Aorta (tissue), 5 donors: Measurements from ENCODE around the gene FYCO1. TPM values are rescaled to one million over a fixed set of nuclear protein-coding genes. Genes with fewer than 3 reads are reported as not detected.

Source experiments
- ATAC-seq: fragments of 200-7000 bp; cut with Tn5 transposase; one replicate; pipeline ENCODE4 v1.9.1; 2022; ENCODE audit warnings: moderate library complexity; ENCODE audit not compliant: low FRiP score
- DNase-seq, 2 donors: peaks; one replicate each; pipeline ENCODE4 v3.0.0-alpha.2; 2020
- H3K27ac ChIP-seq, 2 donors: one replicate each; pipeline ENCODE4 v1.5.1; 2013; ENCODE audit warnings: low read length in 2 of 2, mild to moderate bottlenecking in 2 of 2, moderate library complexity in 2 of 2, control low read depth in 1 of 2, inconsistent platforms in 1 of 2, low read depth in 1 of 2
- H3K27me3 ChIP-seq, 2 donors: one replicate each; pipeline ENCODE4 v1.6.1; 2013; ENCODE audit warnings: control low read depth in 1 of 2, low read length in 1 of 2, mild to moderate bottlenecking in 1 of 2, moderate library complexity in 1 of 2; ENCODE audit not compliant: insufficient read depth in 2 of 2, control insufficient read depth in 1 of 2
- H3K36me3 ChIP-seq, 2 donors: one replicate each; pipeline ENCODE4 v1.6.1; 2013; ENCODE audit warnings: control low read depth in 1 of 2, low read length in 1 of 2, mild to moderate bottlenecking in 1 of 2; ENCODE audit not compliant: insufficient read depth in 2 of 2, control insufficient read depth in 1 of 2
- H3K4me1 ChIP-seq, 2 donors: one replicate each; pipeline ENCODE4 v1.6.1; 2013; ENCODE audit warnings: low read length in 2 of 2, control low read depth in 1 of 2, mild to moderate bottlenecking in 1 of 2, moderate library complexity in 1 of 2; ENCODE audit not compliant: insufficient read depth in 2 of 2, control insufficient read depth in 1 of 2
- H3K4me3 ChIP-seq, 2 donors: one replicate each; pipeline ENCODE4 v1.5.1; 2013; ENCODE audit warnings: low read length in 2 of 2, control low read depth in 1 of 2, mild to moderate bottlenecking in 1 of 2
- H3K9me3 ChIP-seq: one replicate; pipeline ENCODE4 v1.6.1; 2013; ENCODE audit warnings: mild to moderate bottlenecking, low read length; ENCODE audit not compliant: control insufficient read depth
- WGBS, 2 donors: extraction: QIAGEN DNeasy Blood & Tissue Kit; methylation state at CpG; one replicate each; pipeline ENCODE4 v1.1.7; 2013; 5-methylcytosine and 5-hydroxymethylcytosine counted together
- intact Hi-C, 2 donors: fragments of 100-400 bp; cut with DNase I; formaldehyde crosslinking; loops; one replicate each; pipeline versions ENCODE4 v1.14.2 to v1.15.0; 2022
- polyA plus RNA-seq, 2 donors: library from polyadenylated mRNA; stranded (reverse); fragments of 200-250 nt; gene quantifications; one replicate each; pipeline ENCODE4 v1.2.3, GENCODE V29; 2013
- total RNA-seq, 2 donors: library from RNA; stranded (reverse); fragmentation: NEBNext Ultra II Directional; extraction: Animal tissue kit (Norgen Biotek cat#: 25700); gene quantifications; one replicate each; pipeline ENCODE4 v1.2.1, GENCODE V29; 2021
- donor health status: healthy with polysubstance abuse.
- donor health status: Bipolar disorder and iron deficiency.
- donor health status: DM: no; HTN: no; CAD: no.
- donor health status: DM: no; HTN: no; CAD: no.
- donor health status: DM: yes; HTN: yes; CAD: no.

Gene FYCO1
- total and polyA plus RNA-seq, 4 donors, result 15.9 to 91.8 (median 51.7) TPM

- no peaks in the 10 kb centered on the region for H3K27me3 ChIP-seq
- peaks cover 10 to 19% of the 10 kb centered on the region in 2 donors for H3K4me1 ChIP-seq
- 4 to 12% methylated on average over 3 of the region's 3 CpGs for WGBS, 2 donors
- DNase-seq (no peak), ATAC-seq (no peak)
- no peak overlapping the region for H3K4me3 ChIP-seq
- H3K27ac ChIP-seq, result peak overlapping the region; percentile 96
- H3K36me3 ChIP-seq, result peaks cover 3 to 14% of the 10 kb centered on the region in 2 donors
- intact Hi-C loops, result loop anchor here in 1 of 2 donors (10.0 kb wide), 2 partner anchors 309 to 389 kb away; partner anchors contain the start of gene LIMD1
- no peaks in the 10 kb centered on the region for H3K9me3 ChIP-seq
Measured at GRCh38 chr3:45983770-45984169, 11.9 kb downstream of the FYCO1 start.

- DNase-seq (no peak), ATAC-seq (no peak)
- intact Hi-C loops, result loop anchor here in 1 of 2 donors (10.0 kb wide), 2 partner anchors 307 to 387 kb away; partner anchors contain the start of gene LIMD1
- 37 to 39% methylated on average over 2 of the region's 2 CpGs for WGBS, 2 donors
- Histone ChIP-seq H3K27me3 (no peaks in the 10 kb centered on the region), H3K36me3 (peaks cover 3 to 17% of the 10 kb centered on the region in 2 donors), H3K4me3 (no peak overlapping the region), H3K4me1 (peaks cover 4 to 13% of the 10 kb centered on the region in 2 donors), H3K9me3 (no peaks in the 10 kb centered on the region), H3K27ac (peak overlapping the region in 1 of 2 donors; percentile 35)
Measured at GRCh38 chr3:45981346-45982074, 14.1 kb downstream of the FYCO1 start.

GRCh38 chr3:45980819-45981218 lies 14.8 kb downstream of the FYCO1 start:
- DNase-seq (no peak), ATAC-seq (no peak)
- intact Hi-C loops, result loop anchor here in 1 of 2 donors (10.0 kb wide), 2 partner anchors 306 to 386 kb away; partner anchors contain the start of gene LIMD1
- H3K4me1 ChIP-seq, result peaks cover 4 to 12% of the 10 kb centered on the region in 2 donors
- H3K36me3 ChIP-seq, result peaks cover 3 to 17% of the 10 kb centered on the region in 2 donors
- H3K27me3 ChIP-seq, result no peaks in the 10 kb centered on the region
- no peak overlapping the region for H3K27ac ChIP-seq
- WGBS, 2 donors, result 91 to 95% methylated on average over 2 of the region's 2 CpGs
- no peaks in the 10 kb centered on the region for H3K9me3 ChIP-seq
- no peak overlapping the region for H3K4me3 ChIP-seq

GRCh38 chr3:45980229-45980813 lies 15.3 kb downstream of the FYCO1 start:
- intact Hi-C loops, result loop anchor here in 1 of 2 donors (10.0 kb wide), 2 partner anchors 306 to 386 kb away; partner anchors contain the start of gene LIMD1
- WGBS, 2 donors, result 81 to 86% methylated on average over 7 of the region's 7 CpGs
- DNase-seq, result no peak
- H3K27ac ChIP-seq, result no peak overlapping the region
- no peak overlapping the region for H3K4me3 ChIP-seq
- no peaks in the 10 kb centered on the region for H3K9me3 ChIP-seq
- H3K4me1 ChIP-seq, result peaks cover 4 to 10% of the 10 kb centered on the region in 2 donors
- no peak for ATAC-seq
- peaks cover 3 to 18% of the 10 kb centered on the region in 2 donors for H3K36me3 ChIP-seq
- no peaks in the 10 kb centered on the region for H3K27me3 ChIP-seq

- peaks cover 3 to 21% of the 10 kb centered on the region in 2 donors for H3K36me3 ChIP-seq
- 92 to 94% methylated on average over 4 of the region's 4 CpGs for WGBS, 2 donors
- DNase-seq (no peak), ATAC-seq (no peak)
- no peak overlapping the region for H3K4me3 ChIP-seq
- H3K27ac ChIP-seq, result peak overlapping the region in 1 of 2 donors; percentile 33
- H3K9me3 ChIP-seq, result no peaks in the 10 kb centered on the region
- H3K4me1 ChIP-seq, result peaks cover 0 to 2% of the 10 kb centered on the region in 2 donors
- intact Hi-C loops, result no loop called here
- no peaks in the 10 kb centered on the region for H3K27me3 ChIP-seq
Measured at GRCh38 chr3:45979378-45979777, 16.2 kb downstream of the FYCO1 start.

- H3K27me3 ChIP-seq, result no peaks in the 10 kb centered on the region
- no peaks in the 10 kb centered on the region for H3K9me3 ChIP-seq
- no peak overlapping the region for H3K27ac ChIP-seq
- peaks cover 3 to 19% of the 10 kb centered on the region in 2 donors for H3K36me3 ChIP-seq
- intact Hi-C loops, result no loop called here
- WGBS, 2 donors, result 87 to 88% methylated on average over 5 of the region's 5 CpGs
- ATAC-seq, result no peak
- DNase-seq, result no peak
- no peak overlapping the region for H3K4me3 ChIP-seq
- no peaks in the 10 kb centered on the region for H3K4me1 ChIP-seq
Measured at GRCh38 chr3:45978006-45978761, 17.4 kb downstream of the FYCO1 start.

- Histone ChIP-seq H3K36me3 (peaks cover 0 to 13% of the 10 kb centered on the region in 2 donors), H3K27me3 (no peaks in the 10 kb centered on the region), H3K4me1 (peaks cover 0 to 3% of the 10 kb centered on the region in 2 donors), H3K27ac (no peak overlapping the region), H3K9me3 (no peaks in the 10 kb centered on the region), H3K4me3 (no peak overlapping the region)
- no peak for ATAC-seq
- intact Hi-C loops, result no loop called here
- DNase-seq, result no peak
- WGBS, 2 donors, result 90 to 91% methylated on average over 6 of the region's 6 CpGs
Measured at GRCh38 chr3:45976191-45977091, 19.2 kb downstream of the FYCO1 start.

- DNase-seq (no peak), ATAC-seq (no peak)
- no peaks in the 10 kb centered on the region for H3K9me3 ChIP-seq
- peak overlapping the region in 1 of 2 donors; percentile 30 for H3K27ac ChIP-seq
- peaks cover 0 to 3% of the 10 kb centered on the region in 2 donors for H3K4me1 ChIP-seq
- WGBS, 2 donors, result 57 to 60% methylated on average over 5 of the region's 5 CpGs
- intact Hi-C loops, result no loop called here
- no peaks in the 10 kb centered on the region for H3K27me3 ChIP-seq
- H3K36me3 ChIP-seq, result peaks cover 0 to 10% of the 10 kb centered on the region in 2 donors
- H3K4me3 ChIP-seq, result no peak overlapping the region
Measured at GRCh38 chr3:45975686-45976085, 19.9 kb downstream of the FYCO1 start.
